SIG-M5 (cell line): ENCODE results near the gene MBLAC2.

Experiments
- DNase-seq: peaks from one replicate; lab custom pipeline; 2025; lab: John Stamatoyannopoulos, UW

Gene MBLAC2

GRCh38 chr5:90461288-90461687 lies 13.3 kb downstream of the MBLAC2 start:
- no peak for DNase-seq

DNA sequence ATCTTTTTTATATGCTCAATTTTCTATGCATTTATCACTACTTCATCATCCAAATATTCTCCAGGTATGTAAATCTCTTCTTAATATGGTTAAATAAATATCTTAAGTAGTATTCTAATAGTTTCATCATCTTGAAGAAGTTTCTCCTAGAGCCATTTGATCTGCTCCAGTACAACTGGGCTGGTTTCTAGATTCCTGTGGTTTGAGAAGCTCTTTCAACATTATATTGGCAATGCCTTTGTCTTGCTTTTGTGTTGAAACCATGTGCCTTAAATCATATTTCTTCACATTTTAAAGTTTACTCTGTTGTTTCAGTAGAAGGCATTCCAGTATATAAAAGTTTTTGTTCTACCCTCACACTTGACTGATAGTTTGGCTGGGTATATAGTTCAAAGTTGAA lies 27.6 kb downstream of the MBLAC2 start:
- DNase-seq = no peak

DNA sequence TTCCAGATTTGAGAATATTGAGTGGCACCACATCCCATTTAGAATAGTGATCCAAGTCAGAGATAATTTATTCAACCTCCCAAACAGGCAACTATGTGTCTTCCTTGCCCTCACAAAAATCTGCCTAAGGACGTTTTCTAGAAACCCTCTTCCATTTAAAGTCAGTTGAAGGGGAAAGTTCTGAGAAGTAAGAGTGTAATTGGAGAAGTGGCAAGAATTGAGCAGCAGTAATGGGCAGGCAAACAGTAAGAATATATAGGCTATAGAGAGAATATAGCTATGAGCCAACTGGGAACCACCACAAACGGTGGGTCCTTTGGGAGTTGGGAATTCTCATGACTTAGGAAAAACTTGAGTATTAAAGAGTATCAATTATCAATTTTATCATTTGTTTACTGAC lies 33.9 kb downstream of the MBLAC2 start:
- DNase-seq = no peak

- DNase-seq = no peak
These were observed 36.5 kb downstream of the MBLAC2 start for GRCh38 chr5:90438100-90438499.

DNA sequence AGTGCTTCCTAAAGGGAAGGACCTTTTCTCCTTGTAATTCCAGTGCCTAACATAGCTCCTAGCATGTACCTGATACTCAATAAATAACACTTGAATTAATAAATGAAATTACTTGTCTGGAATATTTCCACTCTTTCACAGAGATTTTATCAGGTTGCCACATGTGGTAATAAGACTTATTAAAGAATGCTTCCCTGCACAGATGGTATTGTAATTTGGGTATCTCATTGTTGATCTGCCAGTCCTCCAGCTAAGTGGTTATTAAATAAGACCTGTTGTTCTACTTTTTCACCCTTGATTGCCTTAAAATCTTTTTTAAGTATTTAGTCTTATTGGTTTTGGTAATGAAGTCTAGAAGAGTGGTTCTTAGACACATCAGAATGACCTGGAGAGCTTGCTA lies 36.9 kb downstream of the MBLAC2 start:
- no peak for DNase-seq

DNA sequence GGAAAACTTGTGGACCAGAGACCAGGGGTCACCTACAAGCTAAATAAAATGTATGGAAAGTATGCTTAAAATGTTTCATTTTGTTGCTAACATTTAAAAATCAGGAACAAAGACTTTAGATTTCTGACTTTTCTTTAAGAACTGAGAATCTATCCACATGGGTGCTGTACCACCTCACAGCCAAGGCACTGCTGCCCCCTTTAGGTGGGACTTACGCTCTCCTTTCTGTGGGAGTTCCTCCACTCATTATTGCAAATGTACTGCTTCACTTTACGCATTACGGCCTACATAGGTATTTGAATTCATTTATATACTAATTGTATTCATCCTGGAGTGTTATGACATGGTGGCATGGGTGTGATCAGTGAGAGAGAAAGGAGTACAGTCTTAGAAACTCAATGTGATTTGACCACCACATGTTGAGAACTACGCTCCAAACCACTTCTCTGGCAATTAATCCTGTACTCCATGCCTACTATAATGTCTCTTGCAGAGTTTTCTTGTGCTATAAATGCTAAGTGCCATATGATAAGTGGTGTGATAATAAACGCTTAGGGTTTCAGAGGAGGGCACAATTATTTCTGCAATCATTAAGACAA lies 40.4 kb downstream of the MBLAC2 start:
- no peak for DNase-seq

GRCh38 chr5:90424245-90424644 lies 50.3 kb downstream of the MBLAC2 start:
- no peak for DNase-seq

GRCh38 chr5:90421136-90421535 lies 53.4 kb downstream of the MBLAC2 start:
- no peak for DNase-seq

DNA sequence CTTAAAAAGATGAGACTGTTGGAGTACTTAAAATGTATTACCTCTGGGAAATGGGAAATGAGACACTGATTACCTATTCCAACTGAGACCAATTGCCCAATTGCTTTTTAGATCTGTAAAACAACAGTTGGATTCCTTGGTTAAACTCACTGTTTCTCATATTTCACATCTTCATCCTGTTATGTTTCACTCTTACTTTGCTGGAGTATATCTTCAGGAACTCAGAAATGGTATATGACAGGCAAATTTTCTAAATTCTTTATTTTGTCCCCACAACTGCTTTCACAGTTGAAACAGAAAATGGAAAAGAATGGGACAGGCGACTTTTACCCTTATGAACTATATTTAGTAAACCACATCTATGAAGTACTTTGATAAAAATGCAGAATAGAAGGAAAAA lies 56.4 kb downstream of the MBLAC2 start:
- DNase-seq = no peak

- DNase-seq = no peak
These were observed 64.3 kb downstream of the MBLAC2 start for GRCh38 chr5:90410178-90410762.

- peak; percentile 87 for DNase-seq
These were observed 65.0 kb downstream of the MBLAC2 start, which contains the start of gene CETN3 for GRCh38 chr5:90409318-90410177. CETN3 (minus strand) TSS chr5:90409756; CDS start chr5:90409661, 95 bp downstream.

DNA sequence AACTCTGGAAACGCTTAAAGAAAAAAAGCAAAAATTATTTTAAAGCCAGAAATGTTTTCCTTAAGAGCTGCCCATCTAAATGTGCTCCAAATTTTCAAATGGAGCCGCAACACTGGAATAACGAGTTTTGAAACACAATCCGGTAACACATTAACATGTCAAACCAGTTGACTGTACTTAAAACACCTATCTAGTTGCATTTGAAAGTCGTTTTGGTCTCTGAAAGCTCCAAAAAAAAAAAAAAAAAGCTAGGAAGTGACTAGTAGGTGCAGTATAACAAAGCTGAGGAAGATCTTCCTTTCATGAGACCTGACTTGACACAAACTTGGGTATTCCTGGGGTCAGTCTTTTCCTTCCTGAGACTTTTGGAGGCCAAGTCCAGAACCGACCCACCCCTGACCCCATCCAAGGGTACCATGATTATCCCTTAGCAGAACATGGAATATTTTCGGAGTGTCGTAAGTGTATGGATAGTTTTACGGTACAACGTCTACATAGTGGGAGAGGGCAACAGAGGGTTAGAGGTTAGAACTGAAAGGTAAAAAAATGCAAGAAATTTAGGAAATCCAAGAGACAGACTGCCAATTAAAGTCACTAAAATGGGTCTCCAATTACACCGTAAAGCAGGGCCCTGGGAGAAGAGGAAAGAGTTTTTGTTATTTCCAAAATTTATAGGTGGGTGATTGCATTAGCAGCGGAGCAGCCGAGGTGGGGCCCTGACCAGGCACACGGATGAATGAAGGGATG lies 65.8 kb downstream of the MBLAC2 start:
- DNase-seq = no peak
